Measurements from ENCODE around the gene UBE2B.
"Not testable (repeated sequence)": the region's sequence is repeated elsewhere in the genome, so short reads cannot be mapped to it uniquely, and the experiment has no call there.

Gene UBE2B

GRCh38 chr5:134397196-134397595 is 25.8 kb downstream of the UBE2B start:
- DNase-seq (ENCODE audit: low read depth in 2 of 2, low spot score in 1 of 2), result no peak

- no peak for DNase-seq (ENCODE audit: low read depth in 2 of 2, low spot score in 1 of 2)
Measured at GRCh38 chr5:134398609-134399155, 27.3 kb downstream of the UBE2B start.

DNA sequence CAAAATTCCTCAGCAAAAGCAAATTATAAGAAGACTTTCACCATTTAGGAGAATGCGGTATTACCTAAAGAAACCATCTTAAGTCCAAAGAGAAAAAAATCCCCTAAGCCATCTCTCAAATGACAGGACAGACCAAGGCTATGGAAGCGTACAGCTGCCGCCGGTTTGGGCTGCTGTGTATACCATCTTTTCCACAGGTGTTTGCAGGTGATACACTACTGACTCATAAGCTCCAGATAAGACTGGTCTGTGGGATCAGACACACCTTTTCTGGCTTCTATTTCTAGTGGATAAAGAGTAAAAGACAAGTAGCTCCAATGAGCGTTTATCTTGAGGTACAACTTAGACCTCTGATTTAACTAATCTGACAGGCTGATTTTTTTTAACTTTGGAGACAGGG is 32.6 kb downstream of the UBE2B start:
- no peak for DNase-seq (ENCODE audit: low read depth in 2 of 2, low spot score in 1 of 2)

DNA sequence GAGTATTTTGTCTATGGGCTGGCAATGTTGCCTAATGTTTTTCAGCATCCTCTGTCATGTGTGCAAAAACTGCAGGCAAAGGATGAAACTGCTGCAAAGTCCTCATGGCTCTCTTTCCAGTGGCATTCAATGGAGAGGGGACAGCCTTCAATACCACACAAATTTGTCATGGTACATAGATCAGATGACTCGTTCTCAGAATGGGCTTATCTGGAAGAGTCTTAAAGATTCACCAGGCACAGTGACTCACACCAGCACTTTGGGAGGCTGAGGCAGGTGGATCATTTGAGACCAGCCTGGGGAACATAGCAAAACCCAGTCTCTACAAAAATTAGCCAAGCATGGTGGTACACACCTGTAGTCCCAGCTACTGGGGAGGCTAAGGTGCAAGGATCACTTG is 35.0 kb downstream of the UBE2B start:
- no peak for DNase-seq (ENCODE audit: low read depth in 2 of 2, low spot score in 1 of 2)

GRCh38 chr5:134409321-134409720 is 38.0 kb downstream of the UBE2B start:
- no peak for DNase-seq (ENCODE audit: low read depth in 2 of 2, low spot score in 1 of 2)

DNA sequence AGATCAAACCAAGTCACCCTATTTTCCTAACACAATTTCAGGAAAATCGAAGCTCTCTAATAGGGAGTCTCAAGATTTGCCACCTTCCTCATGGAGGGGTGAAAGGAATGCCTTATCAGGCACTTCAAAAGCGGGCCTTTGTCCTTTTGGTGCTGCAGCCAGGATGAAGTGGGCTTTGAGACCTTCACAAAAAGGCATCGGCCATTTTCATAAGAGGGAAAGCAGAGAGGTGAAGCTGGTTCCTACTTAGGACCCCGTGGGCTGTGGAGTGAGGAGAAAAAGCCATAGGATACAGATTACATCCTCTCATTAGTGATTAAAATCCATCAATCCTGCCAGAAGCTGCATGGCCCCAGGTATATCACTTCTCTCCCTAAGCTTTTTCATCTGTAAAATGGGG is 39.5 kb downstream of the UBE2B start:
- DNase-seq (ENCODE audit: low read depth in 2 of 2, low spot score in 1 of 2), result no peak

- no peak for DNase-seq (ENCODE audit: low read depth in 2 of 2, low spot score in 1 of 2)
Measured at GRCh38 chr5:134411228-134411545, 39.8 kb downstream of the UBE2B start.

DNA sequence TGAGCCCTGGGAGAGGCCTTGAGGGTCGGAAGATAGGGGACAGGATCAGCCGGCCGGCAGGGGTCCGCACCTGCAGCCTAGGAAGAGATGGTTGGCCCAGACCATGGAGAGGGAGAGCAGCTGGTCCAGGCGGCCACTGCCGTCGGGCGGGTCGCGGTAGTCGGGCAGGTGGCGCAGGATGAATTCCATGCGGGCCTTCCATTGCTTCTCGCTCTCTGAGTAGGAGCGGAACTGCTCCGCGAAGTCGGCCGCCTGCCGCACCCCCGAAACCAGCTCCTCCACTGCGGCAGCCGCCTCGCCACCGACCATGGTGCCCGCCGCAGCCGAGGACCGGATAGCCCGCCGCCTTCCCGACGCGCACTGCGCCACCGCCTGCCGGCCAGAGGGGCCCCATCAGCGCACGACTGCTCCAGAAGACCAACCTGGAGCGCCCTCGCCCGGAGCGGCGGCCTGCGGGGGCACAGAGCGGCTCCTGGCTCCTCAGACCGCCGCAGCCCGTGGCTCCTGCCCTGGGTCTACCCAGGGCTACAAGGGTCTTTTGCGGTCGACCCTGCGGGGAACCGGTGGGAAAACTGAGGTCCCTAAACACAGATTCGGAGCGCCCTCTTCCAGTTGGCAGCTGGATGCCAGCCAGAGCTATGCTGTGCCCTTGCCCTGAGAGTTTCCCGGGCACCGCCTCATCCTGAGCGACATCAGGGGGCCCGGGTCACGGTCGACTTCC is 40.3 kb downstream of the UBE2B start, which contains the start of gene CDKN2AIPNL:
TSS of gene CDKN2AIPNL (minus strand) at position 336 of the 721 bp plus-strand sequence. CDS start at position 309, 27 bp downstream.
- peak; percentile 65 to 81 for DNase-seq (ENCODE audit: low read depth in 2 of 2, low spot score in 1 of 2)

DNA sequence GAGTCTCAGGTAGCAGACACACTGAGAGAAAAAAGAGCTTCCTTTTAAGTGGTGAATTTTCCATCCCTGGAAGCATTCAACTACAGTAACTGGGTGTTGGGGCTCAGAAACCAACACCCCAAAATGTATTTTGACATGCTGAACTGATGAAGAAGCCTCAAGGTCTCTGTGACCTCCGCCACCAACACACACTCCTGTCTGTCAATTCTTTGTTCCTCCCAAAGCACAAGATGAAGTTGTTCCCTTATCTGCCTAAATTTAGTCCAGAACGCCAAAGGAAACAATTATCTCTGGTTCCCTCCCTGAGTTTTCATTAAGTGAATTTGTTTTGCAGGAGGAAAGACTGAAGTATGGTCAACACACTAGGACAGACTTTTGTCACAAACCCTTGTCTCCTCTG is 41.7 kb downstream of the UBE2B start:
- no peak for DNase-seq (ENCODE audit: low read depth in 2 of 2, low spot score in 1 of 2)

- no peak for DNase-seq (ENCODE audit: low read depth in 2 of 2, low spot score in 1 of 2)
Measured at GRCh38 chr5:134417707-134418106, 46.3 kb downstream of the UBE2B start.

DNA sequence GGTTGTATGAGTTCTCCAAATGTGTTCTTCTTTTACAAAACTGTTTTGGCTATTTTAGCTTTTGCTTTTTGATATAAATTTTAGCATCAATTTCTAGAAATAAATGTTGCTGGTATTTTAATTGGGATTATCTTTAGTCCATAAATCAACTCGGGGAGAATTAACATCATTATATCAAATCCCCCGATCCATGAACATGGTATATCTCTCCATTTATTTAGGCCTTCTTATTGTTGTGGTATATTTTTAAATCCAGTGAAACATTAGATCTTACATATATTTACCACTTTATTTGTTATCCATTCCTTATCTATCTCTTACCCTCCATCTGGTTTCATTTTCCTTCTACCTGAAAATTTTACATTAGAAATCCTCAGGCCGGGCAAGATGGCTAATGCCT is 47.6 kb downstream of the UBE2B start:
- no peak for DNase-seq (ENCODE audit: low read depth in 2 of 2, low spot score in 1 of 2)

DNA sequence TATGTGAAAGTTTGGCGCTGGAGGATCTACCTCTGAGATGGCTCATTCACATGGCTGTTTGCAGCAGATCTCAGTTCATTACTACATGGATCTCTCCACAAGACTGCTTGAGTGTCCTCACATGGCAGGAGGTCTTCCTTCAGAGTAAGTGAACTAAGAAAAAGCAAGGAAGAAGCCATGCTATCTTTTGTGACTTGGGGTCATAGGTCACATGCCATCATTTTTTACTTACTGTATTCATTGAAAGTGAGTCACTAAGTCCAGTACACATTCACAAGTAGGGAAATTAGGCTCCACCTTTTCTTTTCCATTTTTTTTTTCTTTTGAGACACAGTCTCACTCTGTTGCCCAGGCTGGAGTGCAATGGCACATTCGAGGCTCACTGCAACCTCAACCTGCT is 49.0 kb downstream of the UBE2B start:
- DNase-seq (ENCODE audit: low read depth in 2 of 2, low spot score in 1 of 2), result no peak

GRCh38 chr5:134421038-134421437 is 49.7 kb downstream of the UBE2B start:
- DNase-seq (ENCODE audit: low read depth in 2 of 2, low spot score in 1 of 2), result not testable (repeated sequence)

DNA sequence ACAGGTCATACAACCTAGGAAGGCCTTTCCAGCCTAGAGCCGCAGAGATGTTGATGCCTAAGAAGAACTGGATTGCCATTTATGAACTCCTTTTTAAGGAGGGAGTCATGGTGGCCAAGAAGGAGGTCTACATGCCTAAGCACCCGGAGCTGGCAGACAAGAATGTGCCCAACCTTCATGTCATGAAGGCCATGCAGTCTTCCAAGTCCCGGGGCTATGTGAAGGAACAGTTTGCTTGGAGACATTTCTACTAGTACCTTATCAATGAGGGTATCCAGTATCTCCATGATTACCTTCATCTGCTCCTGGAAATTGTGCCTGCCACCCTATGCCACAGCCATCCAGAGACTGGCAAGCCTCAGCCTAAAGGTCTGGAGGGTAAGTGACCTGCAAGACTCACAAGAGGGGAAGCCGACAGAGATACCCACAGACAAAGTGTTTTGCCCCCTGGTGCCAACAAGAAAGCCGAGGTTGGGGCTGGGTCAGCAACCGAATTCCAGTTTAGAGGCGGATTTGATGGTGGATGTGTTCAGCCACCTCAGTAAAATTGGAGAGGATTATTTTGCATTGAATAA is 51.5 kb downstream of the UBE2B start:
- no peak for DNase-seq (ENCODE audit: low read depth in 2 of 2, low spot score in 1 of 2)

GRCh38 chr5:134423376-134423775 is 52.0 kb downstream of the UBE2B start:
- DNase-seq (ENCODE audit: low read depth in 2 of 2, low spot score in 1 of 2), result no peak

- DNase-seq (ENCODE audit: low read depth in 2 of 2, low spot score in 1 of 2), result no peak
Measured at GRCh38 chr5:134426361-134426760, 55.0 kb downstream of the UBE2B start.

DNA sequence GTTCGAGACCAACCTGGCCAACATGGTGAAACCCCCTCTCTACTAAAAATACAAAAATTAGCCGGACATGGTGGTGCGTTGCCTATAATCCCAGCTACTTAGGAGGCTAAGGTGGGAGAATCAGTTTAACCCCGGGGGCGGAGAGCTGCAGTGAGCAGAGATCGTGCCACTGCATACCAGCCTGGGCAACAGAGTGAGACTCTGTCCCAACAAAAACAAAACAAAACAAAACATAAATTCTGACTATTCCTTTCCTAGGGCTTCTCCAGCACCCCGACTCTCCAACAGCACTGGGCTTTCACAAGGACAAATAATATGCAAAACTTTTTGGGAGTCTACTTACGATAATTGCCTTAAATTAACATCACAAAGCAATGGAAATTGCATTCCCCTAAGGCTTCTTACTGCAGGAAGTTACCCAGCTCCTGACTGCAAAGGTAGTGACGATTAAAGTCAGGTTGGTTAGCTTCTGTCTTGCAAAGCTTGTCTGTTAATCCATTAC is 56.2 kb downstream of the UBE2B start:
- no peak for DNase-seq (ENCODE audit: low read depth in 2 of 2, low spot score in 1 of 2)

- DNase-seq (ENCODE audit: low read depth in 2 of 2, low spot score in 1 of 2), result no peak
Measured at GRCh38 chr5:134430001-134430569, 58.7 kb downstream of the UBE2B start.

DNA sequence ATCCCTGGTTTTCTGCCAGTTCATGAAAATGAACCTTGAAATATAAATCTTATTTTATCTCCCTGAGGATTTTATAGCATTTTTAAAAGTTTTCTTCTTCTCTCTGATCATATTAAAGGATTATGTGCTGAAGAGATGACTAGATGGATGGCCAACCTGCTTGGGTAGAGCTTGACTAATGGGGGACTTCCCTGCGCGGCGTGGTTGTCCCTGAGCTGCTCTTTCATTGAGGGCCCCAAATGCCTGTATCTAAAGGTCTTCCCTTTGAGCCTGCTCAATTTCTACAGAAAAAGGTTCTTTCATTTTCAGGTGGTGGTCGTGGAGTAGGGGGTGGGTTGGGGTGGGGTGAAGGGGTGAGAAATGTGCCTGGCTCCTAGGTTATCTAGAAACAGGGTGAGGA is 60.8 kb downstream of the UBE2B start:
- DNase-seq (ENCODE audit: low read depth in 2 of 2, low spot score in 1 of 2), result no peak

- DNase-seq (ENCODE audit: low read depth in 2 of 2, low spot score in 1 of 2), result no peak
Measured at GRCh38 chr5:134432677-134433359, 61.4 kb downstream of the UBE2B start.

GRCh38 chr5:134435560-134435959 is 64.2 kb downstream of the UBE2B start:
- no peak for DNase-seq (ENCODE audit: low read depth in 2 of 2, low spot score in 1 of 2)

Measured in stimulated activated CD8-positive, alpha-beta memory T cell treated with anti-CD3 and anti-CD28 coated beads, Interleukin-4, amount 100 ng/mL, for 4 hours (primary cell).